IMR-90 (cell line): ENCODE data around the gene KLF7. TPM values are rescaled to one million over a fixed set of nuclear protein-coding genes. Genes with fewer than 3 reads are reported as not detected.
A peak's percentile ranks its signal among the peaks of the same experiment; 100 is the strongest.

Experiments
- ATAC-seq: fragments of 200-7000 bp; cut with Tn5 transposase; 2 replicates; pipeline ENCODE4 v1.9.1; 2020; ENCODE audit warnings: low read depth, mild to moderate bottlenecking, moderate library complexity
- BruUV-seq: library from RNA; stranded (reverse); fragments of 400-500 nt; replicated peaks from 2 replicates; lab custom pipeline; 2021; lab: Mats Ljungman, UMichigan
- CTCF ChIA-PET: fragments of 300-600 bp; formaldehyde crosslinking; extraction: SDS; loops from one replicate; lab custom pipeline; 2021; ENCODE audit warnings: antibody characterized with exemption; lab: Yijun Ruan, JAX
- POLR2A ChIA-PET: fragments of 300-600 bp; sonication (Branson Sonifier 250); formaldehyde crosslinking; loops from one replicate; lab custom pipeline; 2022; ENCODE audit warnings: antibody characterized with exemption; ENCODE audit not compliant: unreplicated experiment; lab: Charles Lee
- DNase-seq: peaks from one replicate; pipeline ENCODE4 v3.0.0; 2013
- H2AFZ ChIP-seq: replicated peaks from 2 replicates; pipeline ENCODE3; 2013; ENCODE audit warnings: low read length, mild to moderate bottlenecking; ENCODE audit not compliant: poor library complexity
- H2AK5ac ChIP-seq: 2 replicates; pipeline ENCODE4 v1.6.1; 2013; ENCODE audit warnings: low read depth, low read length, inconsistent platforms
- H2AK9ac ChIP-seq: replicated peaks from 2 replicates; pipeline ENCODE3; 2013; ENCODE audit warnings: mild to moderate bottlenecking, low read depth, low read length, moderate library complexity; ENCODE audit not compliant: poor library complexity
- H2BK120ac ChIP-seq: 2 replicates; pipeline ENCODE4 v1.6.1; 2013; ENCODE audit warnings: low read depth, low read length, inconsistent platforms
- H2BK15ac ChIP-seq: 3 replicates; pipeline ENCODE4 v1.6.1; 2013; ENCODE audit warnings: low read depth, low read length, inconsistent platforms
- H2BK20ac ChIP-seq: 2 replicates; pipeline ENCODE4 v1.6.1; 2013; ENCODE audit warnings: low read depth, mild to moderate bottlenecking, inconsistent platforms, low read length, moderate library complexity
- H2BK5ac ChIP-seq: 2 replicates; pipeline ENCODE4 v1.6.1; 2013; ENCODE audit warnings: mild to moderate bottlenecking, low read depth, low read length, inconsistent platforms; ENCODE audit not compliant: poor library complexity, severe bottlenecking
- H3K14ac ChIP-seq: replicated peaks from 2 replicates; pipeline ENCODE4 v1.6.1; 2013; ENCODE audit warnings: low read depth, low read length, inconsistent platforms
- H3K18ac ChIP-seq: 2 replicates; pipeline ENCODE4 v1.6.1; 2013; ENCODE audit warnings: low read depth, low read length, control low read depth
- H3K23ac ChIP-seq: 2 replicates; pipeline ENCODE4 v1.6.1; 2013; ENCODE audit warnings: low read depth, low read length, inconsistent platforms
- H3K27ac ChIP-seq: 2 replicates; pipeline ENCODE4 v1.5.1; 2013; ENCODE audit warnings: mild to moderate bottlenecking, control low read depth, low read length; ENCODE audit not compliant: insufficient read depth
- H3K27me3 ChIP-seq: 2 replicates; pipeline ENCODE4 v1.6.1; 2013; ENCODE audit warnings: low read length; ENCODE audit not compliant: control insufficient read depth, insufficient read depth
- H3K36me3 ChIP-seq: 2 replicates; pipeline ENCODE4 v1.6.1; 2013; ENCODE audit warnings: low read length, mixed read lengths; ENCODE audit not compliant: control insufficient read depth, insufficient read depth
- H3K4ac ChIP-seq: 2 replicates; pipeline ENCODE4 v1.6.1; 2013; ENCODE audit warnings: low read depth, low read length, inconsistent platforms
- H3K4me1 ChIP-seq: 2 replicates; pipeline ENCODE4 v1.6.1; 2013; ENCODE audit warnings: low read length, mixed read lengths; ENCODE audit not compliant: control insufficient read depth, insufficient read depth
- H3K4me2 ChIP-seq: 2 replicates; pipeline ENCODE4 v1.6.1; 2013; ENCODE audit warnings: low read depth, mild to moderate bottlenecking, control low read depth, low read length, moderate library complexity
- H3K4me3 ChIP-seq: 2 replicates; pipeline ENCODE4 v1.5.1; 2013; ENCODE audit warnings: low read depth, mild to moderate bottlenecking, control low read depth, low read length, moderate library complexity; ENCODE audit not compliant: insufficient read depth
- H3K56ac ChIP-seq: 2 replicates; pipeline ENCODE4 v1.6.1; 2013; ENCODE audit warnings: low read length, inconsistent platforms; ENCODE audit not compliant: insufficient read depth; ENCODE audit errors: extremely low read depth
- H3K79me1 ChIP-seq, 2 experiments: 2 replicates each; pipeline ENCODE4 v1.6.1; 2013; ENCODE audit warnings: low read length in 2 of 2, inconsistent platforms in 1 of 2, low read depth in 1 of 2
- H3K9ac ChIP-seq: 2 replicates; pipeline ENCODE4 v1.6.1; 2013; ENCODE audit warnings: low read depth, low read length, control low read depth
- H3K9me1 ChIP-seq: 2 replicates; pipeline ENCODE4 v1.6.1; 2013; ENCODE audit warnings: low read length, inconsistent platforms; ENCODE audit not compliant: insufficient read depth
- H3K9me3 ChIP-seq: 2 replicates; pipeline ENCODE4 v1.6.1; 2013; ENCODE audit warnings: low read length; ENCODE audit not compliant: control insufficient read depth, insufficient read depth
- H4K20me1 ChIP-seq: 2 replicates; pipeline ENCODE4 v1.6.1; 2013; ENCODE audit warnings: low read length, inconsistent platforms; ENCODE audit not compliant: insufficient read depth
- H4K5ac ChIP-seq: 2 replicates; pipeline ENCODE4 v1.6.1; 2013; ENCODE audit warnings: mild to moderate bottlenecking, low read depth, low read length, control low read depth
- H4K8ac ChIP-seq, 2 experiments: 2 replicates each; pipeline ENCODE4 v1.6.1; 2013; ENCODE audit warnings: low read depth in 2 of 2, low read length in 2 of 2, control low read depth in 1 of 2, inconsistent platforms in 1 of 2
- H4K91ac ChIP-seq: 2 replicates; pipeline ENCODE4 v1.6.1; 2013; ENCODE audit warnings: low read depth, low read length, inconsistent platforms; ENCODE audit not compliant: insufficient read depth
- CEBPB ChIP-seq: IDR thresholded peaks from 2 replicates; pipeline ENCODE4 v1.6.1; 2012; ENCODE audit warnings: low read depth, low read length, improper control_type of control experiment
- CHD1 ChIP-seq: IDR thresholded peaks from 2 replicates; pipeline ENCODE4 v1.6.1; 2012; ENCODE audit warnings: low read depth, low read length, improper control_type of control experiment
- ELK1 ChIP-seq: fragments of 150-350 bp; IDR thresholded peaks from 2 replicates; pipeline ENCODE4 v1.6.1; 2016; ENCODE audit warnings: low read depth, mild to moderate bottlenecking, low read length, moderate library complexity, borderline replicate concordance
- MAZ ChIP-seq: IDR thresholded peaks from 2 replicates; pipeline ENCODE4 v1.6.1; 2012; ENCODE audit warnings: low read depth, mild to moderate bottlenecking, low read length, improper control_type of control experiment, moderate library complexity, borderline replicate concordance
- POLR2A ChIP-seq: IDR thresholded peaks from 2 replicates; pipeline ENCODE4 v1.6.1; 2012; ENCODE audit warnings: mild to moderate bottlenecking, low read depth, low read length
- RAD21 ChIP-seq: IDR thresholded peaks from 2 replicates; pipeline ENCODE4 v1.6.1; 2012; ENCODE audit warnings: low read length, improper control_type of control experiment
- RFX5 ChIP-seq: IDR thresholded peaks from 2 replicates; pipeline ENCODE4 v1.8.0; 2012; ENCODE audit warnings: low read depth, mild to moderate bottlenecking, low read length, moderate library complexity
- SMC3 ChIP-seq: fragments of 150-350 bp; IDR thresholded peaks from 2 replicates; pipeline ENCODE4 v1.6.1; 2016; ENCODE audit warnings: low read depth, mild to moderate bottlenecking, antibody characterized with exemption, low read length, moderate library complexity
- dilution Hi-C: fragments of 300-500 bp; cut with HindIII; formaldehyde crosslinking; loops from one replicate; pipeline ENCODE4 v1.14.3; 2018; ENCODE audit warnings: low sequenced_read_pairs; ENCODE audit not compliant: unreplicated experiment
- in situ Hi-C: fragments of 300-500 bp; cut with MboI; formaldehyde crosslinking; loops from 3 replicates; pipeline ENCODE4 v1.14.3; 2019; ENCODE audit warnings: low sequenced_read_pairs, inconsistent platforms, mixed read lengths
- intact Hi-C: fragments of 100-400 bp; cut with micrococcal nuclease; formaldehyde crosslinking; loops from 2 replicates; pipeline ENCODE4 v1.10.0; 2022
- polyA plus RNA-seq, 3 experiments: library from polyadenylated mRNA; depleted of rRNA; stranded (reverse); fragments of >200 nt; gene quantifications; 2 replicates each; pipeline ENCODE4 v1.2.3, GENCODE V29; 2012; ENCODE audit warnings: low replicate concordance in 1 of 3
- total RNA-seq: library from RNA; depleted of rRNA; stranded (reverse); fragments of >200 nt; gene quantifications from 2 replicates; pipeline ENCODE4 v1.2.3, GENCODE V29; 2012

Gene KLF7
- total and polyA plus RNA-seq, 2 of the 4 experiments (the other 2 are of a cell fraction) = 23.1 to 28.5 TPM

GRCh38 chr2:207092818-207093217, 72.9 kb downstream of the KLF7 start:
- Histone ChIP-seq H3K27ac (no peak overlapping the region), H3K4me1 (peaks cover 2% of the 10 kb centered on the region; the same call in 1 of the 2 replicates), H4K5ac (no peak overlapping the region), H3K18ac (no peak overlapping the region), H2AK9ac (no peak overlapping the region), H3K56ac (no peak overlapping the region), H3K27me3 (no peaks in the 10 kb centered on the region), H2BK5ac (no peak overlapping the region), H2AK5ac (no peak overlapping the region), H2BK120ac (no peak overlapping the region), H3K36me3 (peaks cover 13% of the 10 kb centered on the region), H3K9me1 (peaks cover 23% of the 10 kb centered on the region), H3K23ac (no peak overlapping the region), H2AFZ (no peak overlapping the region), H2BK20ac (no peak overlapping the region), H3K4me2 (no peak overlapping the region), H3K4ac (no peak overlapping the region), H4K91ac (no peak overlapping the region), H3K9ac (no peak overlapping the region), H3K4me3 (no peak overlapping the region), H4K20me1 (peaks cover 78% of the 10 kb centered on the region), H2BK15ac (no peak overlapping the region), H4K8ac (no peak overlapping the region), H3K79me1 (peaks cover 45 to 75% of the 10 kb centered on the region in 2 experiments), H3K14ac (no peak overlapping the region), H3K9me3 (no peaks in the 10 kb centered on the region)
- CTCF ChIA-PET = no interaction called here
- in situ Hi-C loops = no loop called here
- POLR2A ChIA-PET = no interaction called here
- TF ChIP-seq ELK1 (no peak), RAD21 (no peak), CHD1 (no peak), CEBPB (peak; percentile 59), SMC3 (no peak), RFX5 (no peak), POLR2A (no peak), MAZ (no peak)
- ATAC-seq = no peak
- BruUV-seq = no TSS peak
- DNase-seq = no peak
- intact Hi-C loops = no loop called here
- dilution Hi-C loops = no loop called here
